Erythroblast (primary cell): ENCODE data around the gene CSRP1.

Source experiments
- GATA1 ChIP-seq: IDR thresholded peaks from 2 replicates; pipeline ENCODE4 v1.6.1; 2011; ENCODE audit warnings: low read depth, mild to moderate bottlenecking, control low read depth, low read length, moderate library complexity
- POLR2A ChIP-seq: IDR thresholded peaks from 2 replicates; pipeline ENCODE4 v1.6.1; 2011; ENCODE audit warnings: mild to moderate bottlenecking, low read length

- TF ChIP-seq POLR2A (no peak), GATA1 (no peak)
Observed at GRCh38 chr1:201475130-201475529, 31.8 kb downstream of the CSRP1 start.
